ENCODE data around the gene MARCHF2. TPM values are rescaled to one million over a fixed set of nuclear protein-coding genes. Genes with fewer than 3 reads are reported as not detected.

The MARCHF2 gene
- total and polyA plus RNA-seq, 9 of the 15 experiments (the other 6 are each of a cell fraction or from before 2014, with no cell fraction given), result 0.39 to 6.4 (median 2.2) TPM

GRCh38 chr19:8473648-8474476 is 60.8 kb downstream of the MARCHF2 start (continued):
- TF ChIP-seq E2F3 (CRISPR knock-in tag; IDR thresholded peaks at IDR 0.05) (no peak), ZBTB26 (CRISPR knock-in tag; IDR thresholded peaks at IDR 0.05) (no peak), BMI1 (IDR thresholded peaks at IDR 0.05; ENCODE audit: low read length) (no peak), KLF10 (CRISPR knock-in tag; IDR thresholded peaks at IDR 0.05) (no peak), ZBTB8A (IDR thresholded peaks at IDR 0.05; ENCODE audit: partially characterized antibody) (no peak), RB1 (IDR thresholded peaks at IDR 0.05; ENCODE audit: low read depth) (no peak)

- H3K4me3 ChIP-seq, result no peak overlapping the region
- FAIRE-seq (no peak), ATAC-seq (no peak), DNase-seq (ENCODE audit: extremely low read depth in 1 of 4, low spot score in 3 of 4) (no peak)
- no peaks in the 10 kb centered on the region for H3K9me1 ChIP-seq (ENCODE audit: control insufficient read depth, insufficient read depth, low read length)
- H3K4me2 ChIP-seq (ENCODE audit: insufficient read depth, low read length), result no peak overlapping the region
- POLR2A ChIA-PET, result interaction anchor here (1.9 kb wide), 1 partner anchor 11 kb away, joined by 7 read pairs; no protein-coding TSS in a partner anchor
- no peaks in the 10 kb centered on the region for H3K27me3 ChIP-seq (ENCODE audit: control insufficient read depth in 2 of 2, insufficient read depth in 2 of 2, low read length in 2 of 2)
- peaks cover 49% of the 10 kb centered on the region for H3K79me2 ChIP-seq (ENCODE audit: control insufficient read depth, insufficient read depth, low read length)
- no TSS peak for BruUV-seq (replicated peaks)
- H3K36me3 ChIP-seq (ENCODE audit: control insufficient read depth, insufficient read depth, low read length), result peaks cover 91% of the 10 kb centered on the region
- no peak overlapping the region for H2AFZ ChIP-seq (ENCODE audit: low read depth, low read length)
- no peak overlapping the region for H3K27ac ChIP-seq (ENCODE audit: extremely low read depth, low read depth, low read length)
- peaks cover 7% of the 10 kb centered on the region for H4K20me1 ChIP-seq (replicated peaks; ENCODE audit: control insufficient read depth, insufficient read depth, low read length)
- no peaks in the 10 kb centered on the region for H3K4me1 ChIP-seq (replicated peaks in 1 of 2; ENCODE audit: control insufficient read depth in 2 of 2, insufficient read depth in 2 of 2, low read length in 2 of 2)
- intact Hi-C loops (cut with micrococcal nuclease) (no loop called here), in situ Hi-C loops (cut with MboI) (no loop called here)
- CTCF ChIA-PET (ENCODE audit: low intra/inter-chr PET ratio), result no interaction called here
- WGBS (ENCODE audit: insufficient coverage, low coverage, missing lambda C conversion rate), result 100% methylated on average over 1 of the region's 1 CpG
- no peaks in the 10 kb centered on the region for H3K9me3 ChIP-seq (replicated peaks; ENCODE audit: control insufficient read depth, insufficient read depth, low read depth, low read length)
- no peak overlapping the region for H3K9ac ChIP-seq (ENCODE audit: insufficient read depth in 1 of 2, low read depth in 2 of 2, low read length in 2 of 2)
- TF ChIP-seq ZNF395 (CRISPR knock-in tag; IDR thresholded peaks at IDR 0.05), result no peak
- no peak for TF ChIP-seq LCOR (CRISPR knock-in tag; IDR thresholded peaks at IDR 0.05)
- no peak for TF ChIP-seq ZFP30 (CRISPR knock-in tag; IDR thresholded peaks at IDR 0.05; ENCODE audit: borderline replicate concordance)
- no peak for TF ChIP-seq PYGO2 (tag; IDR thresholded peaks at IDR 0.05)
- TF ChIP-seq DIDO1 (tag; IDR thresholded peaks at IDR 0.05; ENCODE audit: low read depth), result no peak
- TF ChIP-seq USF2 (CRISPR knock-in tag; IDR thresholded peaks at IDR 0.05), result no peak
- TF ChIP-seq KDM2B (CRISPR knock-in tag; IDR thresholded peaks at IDR 0.05), result no peak
- no peak for TF ChIP-seq ZBTB9 (CRISPR knock-in tag; IDR thresholded peaks at IDR 0.05)
- TF ChIP-seq ZNF232 (CRISPR knock-in tag; IDR thresholded peaks at IDR 0.05), result no peak
- no peak for TF ChIP-seq NFATC3 (IDR thresholded peaks at IDR 0.05)
- no peak for TF ChIP-seq TCF7L2 (IDR thresholded peaks at IDR 0.05; ENCODE audit: low read depth, low read length)
Measured at GRCh38 chr19:8475005-8475404, 61.9 kb downstream of the MARCHF2 start.
